HepG2 (cell line): Measurements from ENCODE around the gene FGA. TPM values are rescaled to one million over a fixed set of nuclear protein-coding genes. Genes with fewer than 3 reads are reported as not detected.

Source experiments
- HMGXB3 ChIP-seq: sonication (generic); formaldehyde crosslinking; IDR thresholded peaks from 2 replicates; pipeline ENCODE4 v1.4.0; 2020; ENCODE audit warnings: missing genetic modification reagents, borderline replicate concordance
- KMT2B ChIP-seq: IDR thresholded peaks from 2 replicates; pipeline ENCODE4 v1.6.1; 2016; ENCODE audit warnings: missing genetic modification reagents, missing compliant biosample characterization
- MAX ChIP-seq: IDR thresholded peaks from 2 replicates; pipeline ENCODE4 v1.6.1; 2012; ENCODE audit warnings: inconsistent platforms
- MBD4 ChIP-seq: IDR thresholded peaks from 2 replicates; pipeline ENCODE4 v1.6.1; 2012; ENCODE audit warnings: low read length, inconsistent platforms, borderline replicate concordance
- MED13 ChIP-seq: sonication (generic); formaldehyde crosslinking; IDR thresholded peaks from 2 replicates; pipeline ENCODE4 v1.5.0; 2020; ENCODE audit warnings: missing genetic modification reagents
- NCOA5 ChIP-seq: sonication (generic); formaldehyde crosslinking; IDR thresholded peaks from 2 replicates; pipeline ENCODE4 v1.4.0; 2020; ENCODE audit warnings: missing genetic modification reagents
- NR2F2 ChIP-seq: IDR thresholded peaks from 2 replicates; pipeline ENCODE4 v1.6.1; 2012; ENCODE audit warnings: low read depth, inconsistent platforms, borderline replicate concordance
- POGK ChIP-seq: sonication (generic); formaldehyde crosslinking; conservative IDR thresholded peaks from 2 replicates; pipeline ENCODE4 v1.8.0; 2022; ENCODE audit warnings: mild to moderate bottlenecking, moderate library complexity, missing genetic modification reagents
- SIN3A ChIP-seq: IDR thresholded peaks from 2 replicates; pipeline ENCODE4 v1.6.1; 2011; ENCODE audit warnings: low read depth, mild to moderate bottlenecking, control low read depth, low read length, borderline replicate concordance
- SNRNP70 ChIP-seq: fragments of 200-400 bp; formaldehyde crosslinking; IDR thresholded peaks from 2 replicates; pipeline ENCODE4 v1.6.1; 2017; ENCODE audit warnings: mild to moderate bottlenecking, low read depth, low read length, moderate library complexity
- USF2 ChIP-seq, 2 experiments: sonication (generic) in 1 of 2; formaldehyde crosslinking in 1 of 2; IDR thresholded peaks; 2 replicates each; pipeline versions ENCODE4 v1.5.1 to v1.6.1; 2011 to 2020; ENCODE audit warnings: borderline replicate concordance in 1 of 2, low read depth in 1 of 2, low read length in 1 of 2, mild to moderate bottlenecking in 1 of 2, missing genetic modification reagents in 1 of 2, moderate library complexity in 1 of 2
- ZBTB25 ChIP-seq: IDR thresholded peaks from 2 replicates; pipeline ENCODE4 v1.6.1; 2018; ENCODE audit warnings: missing genetic modification reagents
- ZNF331 ChIP-seq: sonication (generic); formaldehyde crosslinking; IDR thresholded peaks from 2 replicates; pipeline ENCODE4 v1.4.0; 2020; ENCODE audit warnings: missing genetic modification reagents
- polyA plus RNA-seq, 8 experiments: library from polyadenylated mRNA; depleted of rRNA in 3 of 8; stranded (reverse) in 7 of 8; unstranded in 1 of 8; fragments of >200 nt; fragmentation: Illumina TruSeq in 4 of 8; extraction: Trizol in 4 of 8; gene quantifications; 2 replicates each; pipeline versions ENCODE4 v1.2.1 to v1.2.3, GENCODE V29; 2011 to 2016; ENCODE audit warnings: low read depth in 4 of 8, missing spikeins in 1 of 8, mixed read lengths in 1 of 8; ENCODE audit not compliant: insufficient read depth in 1 of 8
- total RNA-seq, 5 experiments: library from RNA; depleted of rRNA; stranded (reverse); fragments of >200 nt; fragmentation: Illumina TruSeq; extraction: Trizol; gene quantifications; 2 replicates each; pipeline ENCODE4 v1.2.3, GENCODE V29; 2016; ENCODE audit warnings: low read depth in 1 of 5

The FGA gene
- total and polyA plus RNA-seq, 2 of the 13 experiments (the other 11 are each of a cell fraction or from before 2014, with no cell fraction given) = 640 to 1,523 TPM

GRCh38 chr4:154603033-154603943 lies 12.7 kb upstream of the FGA start (continued):
- TF ChIP-seq SNRNP70 (no peak), SIN3A (0 out of 2 replicates have a peak, but pooled peaks have one; percentile 48), MED13 (CRISPR knock-in tag) (0 out of 2 replicates have a peak, but pooled peaks have one; percentile 32), ZNF331 (CRISPR knock-in tag) (peak; percentile 48; the same call in 1 of the 2 replicates), ZBTB25 (CRISPR knock-in tag) (no peak), MBD4 (peak; percentile 27; the same call in 1 of the 2 replicates), KMT2B (no peak), HMGXB3 (CRISPR knock-in tag) (0 out of 2 replicates have a peak, but pooled peaks have one; percentile 27), NR2F2 (no peak), POGK (peak; percentile 8; the same call in 1 of the 2 replicates), USF2 (IDR thresholded peaks at IDR 0.05; ENCODE audit: low read depth, low read length) (no peak), USF2 (CRISPR knock-in tag; IDR thresholded peaks at IDR 0.05; ENCODE audit: borderline replicate concordance) (no peak), NCOA5 (CRISPR knock-in tag) (0 out of 2 replicates have a peak, but pooled peaks have one; percentile 24), MAX (0 out of 2 replicates have a peak, but pooled peaks have one; percentile 15)
